Measurements from ENCODE around the gene REEP6.
"Not testable (repeated sequence)": the region's sequence is repeated elsewhere in the genome, so short reads cannot be mapped to it uniquely, and the experiment has no call there.

The REEP6 gene

GRCh38 chr19:1474765-1475351, 16.1 kb upstream of the REEP6 start:
- no peak overlapping the region for H3K27ac ChIP-seq (replicated peaks)
- H3K4me3 ChIP-seq (replicated peaks; ENCODE audit: insufficient read depth, low read length) = no peak overlapping the region
- TF ChIP-seq SPI1 (IDR thresholded peaks at IDR 0.05; ENCODE audit: borderline replicate concordance, low read depth) (no peak), GABPA (IDR thresholded peaks at IDR 0.05; ENCODE audit: low read depth) (no peak), POLR2AphosphoS5 (IDR thresholded peaks at IDR 0.05; ENCODE audit: low read depth) (no peak), REST (IDR thresholded peaks at IDR 0.05; ENCODE audit: insufficient replicate concordance, low read depth) (no peak), CTCF (IDR thresholded peaks at IDR 0.05; ENCODE audit: insufficient read depth, low read length) (no peak)
- peaks cover 25% of the 10 kb centered on the region for H3K27me3 ChIP-seq (ENCODE audit: insufficient read depth, poor library complexity, severe bottlenecking)
- no peak for DNase-seq (ENCODE audit: low read depth in 1 of 2, low spot score in 1 of 2)

- no peak for DNase-seq (ENCODE audit: low read depth in 1 of 2, low spot score in 1 of 2)
- H3K4me3 ChIP-seq (replicated peaks; ENCODE audit: insufficient read depth, low read length) = no peak overlapping the region
- H3K27ac ChIP-seq (replicated peaks) = no peak overlapping the region
- H3K27me3 ChIP-seq (ENCODE audit: insufficient read depth, poor library complexity, severe bottlenecking) = peaks cover 15% of the 10 kb centered on the region
- no peak for TF ChIP-seq POLR2AphosphoS5 (IDR thresholded peaks at IDR 0.05; ENCODE audit: low read depth)
- no peak for TF ChIP-seq SPI1 (IDR thresholded peaks at IDR 0.05; ENCODE audit: borderline replicate concordance, low read depth)
- TF ChIP-seq REST (IDR thresholded peaks at IDR 0.05; ENCODE audit: insufficient replicate concordance, low read depth) = no peak
- TF ChIP-seq GABPA (IDR thresholded peaks at IDR 0.05; ENCODE audit: low read depth) = no peak
- no peak for TF ChIP-seq CTCF (IDR thresholded peaks at IDR 0.05; ENCODE audit: insufficient read depth, low read length)
Observed at GRCh38 chr19:1475751-1476437, 15.1 kb upstream of the REEP6 start.

- not testable (repeated sequence) for H3K27me3 ChIP-seq (ENCODE audit: insufficient read depth, poor library complexity, severe bottlenecking); H3K27ac ChIP-seq (replicated peaks); DNase-seq (ENCODE audit: low read depth in 1 of 2, low spot score in 1 of 2); H3K4me3 ChIP-seq (replicated peaks; ENCODE audit: insufficient read depth, low read length)
Observed at GRCh38 chr19:1477056-1477455, 13.9 kb upstream of the REEP6 start.

DNA sequence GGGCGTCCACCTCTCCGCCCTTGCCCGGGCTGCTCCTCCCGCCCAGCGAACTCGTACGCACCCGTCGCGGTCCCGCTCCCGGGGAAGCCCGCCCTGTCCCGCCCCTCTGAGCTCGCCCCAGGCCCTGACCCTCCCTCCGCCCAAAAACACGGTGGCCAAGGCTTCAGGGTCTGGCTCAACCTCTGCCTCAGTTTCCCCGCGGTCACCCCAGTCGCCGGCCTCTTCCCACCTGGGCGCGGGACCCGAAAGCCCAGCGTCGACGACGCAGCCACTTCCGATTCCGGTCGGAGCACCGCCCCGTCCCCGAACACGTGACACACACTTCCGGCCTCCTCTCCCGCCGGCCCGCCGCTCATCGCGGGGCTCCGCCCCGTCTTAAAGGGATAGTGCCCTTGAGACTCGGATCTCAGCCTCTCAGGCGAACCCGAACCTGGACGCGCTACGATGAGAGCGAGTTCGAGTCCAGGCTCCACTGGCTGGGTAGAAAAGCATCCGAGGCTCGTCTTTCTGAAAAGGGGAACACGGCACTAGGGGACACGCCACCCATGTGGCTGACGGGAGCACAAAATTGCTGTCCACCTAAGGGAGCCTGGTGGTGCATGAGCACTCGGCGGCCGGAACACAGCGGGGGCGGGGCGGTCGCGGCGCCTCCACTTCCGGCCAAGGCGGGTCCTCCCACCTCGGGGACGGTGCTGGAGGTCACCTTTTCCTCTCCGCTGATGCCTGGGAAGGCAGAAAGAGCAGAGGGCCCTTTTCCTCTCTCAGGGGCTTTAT, 11.9 kb upstream of the REEP6 start, which contains the start of gene C19orf25:
C19orf25 (minus strand) TSS at position 282 of the 774 bp plus-strand sequence. CDS start 312 bp downstream, outside the sequence.
- H3K4me3 ChIP-seq (replicated peaks; ENCODE audit: insufficient read depth, low read length) = peak within 1 kb of the TSS; percentile 99
- DNase-seq (ENCODE audit: low read depth in 1 of 2, low spot score in 1 of 2) = peak; percentile 92 to 96
- TF ChIP-seq CTCF (IDR thresholded peaks at IDR 0.05; ENCODE audit: insufficient read depth, low read length) (no peak), SPI1 (IDR thresholded peaks at IDR 0.05; ENCODE audit: borderline replicate concordance, low read depth) (peak; percentile 20; the same call in 1 of the 2 replicates), POLR2AphosphoS5 (IDR thresholded peaks at IDR 0.05; ENCODE audit: low read depth) (peak; percentile 78; the same call in 1 of the 2 replicates), GABPA (IDR thresholded peaks at IDR 0.05; ENCODE audit: low read depth) (peak; percentile 78), REST (IDR thresholded peaks at IDR 0.05; ENCODE audit: insufficient replicate concordance, low read depth) (peak; percentile 33)
- peak within 1 kb of the TSS; percentile 81 for H3K27ac ChIP-seq (replicated peaks)
- H3K27me3 ChIP-seq (ENCODE audit: insufficient read depth, poor library complexity, severe bottlenecking) = no peaks in the 10 kb centered on the region

Data from HL-60 (cell line).